T-helper 2 cell (primary cell): ENCODE results near the gene MLLT3.

Source experiments
- DNase-seq, 5 experiments: peaks; one replicate each; pipeline versions ENCODE4 v3.0.0 to v3.0.0-alpha.2; 2012 to 2022
- total RNA-seq, 2 donors: gene quantifications; one replicate each; lab custom pipeline; 2026; lab: John Stamatoyannopoulos, UW

MLLT3 gene
- total RNA-seq = 73.0 to 84.9 reads per million in 2 donors

DNA sequence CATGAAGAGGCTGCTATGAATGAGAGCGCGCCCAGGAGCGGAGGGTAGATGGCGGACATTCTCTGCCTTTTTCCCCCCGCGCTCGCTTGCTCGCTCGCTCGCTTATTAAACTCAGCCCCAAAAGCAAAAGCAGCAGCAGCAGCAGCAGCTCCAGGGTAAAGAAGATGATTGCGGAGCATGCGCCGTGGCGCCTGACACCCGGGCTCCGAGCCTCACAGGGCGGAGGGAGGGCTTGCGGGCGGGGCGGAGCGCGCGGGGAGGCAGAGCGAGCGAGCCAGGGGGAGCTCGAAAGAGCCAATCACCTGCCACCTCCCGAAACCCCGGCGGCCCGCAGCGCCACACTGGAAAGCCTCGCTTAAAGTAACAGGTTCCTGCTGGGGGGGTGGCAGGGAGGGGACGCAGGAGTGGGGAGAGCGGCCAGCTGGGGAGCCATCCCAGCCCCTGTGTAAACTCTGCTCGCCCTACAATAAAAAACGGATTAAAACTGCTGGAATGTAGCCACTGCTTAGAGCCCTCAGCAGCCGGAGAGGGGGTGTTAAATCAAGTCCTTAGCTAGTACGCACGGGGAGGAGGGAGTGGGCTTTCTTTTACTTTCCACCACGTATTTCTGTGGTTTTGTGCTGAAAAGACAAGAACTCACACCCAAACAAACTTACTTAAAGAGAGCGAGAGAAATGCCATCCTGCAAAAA, at the start of gene MLLT3:
TSS of gene MLLT3 (minus strand) at position 170 of the 691 bp plus-strand sequence.
- DNase-seq = peak; percentile 93 to 98 (median 96)

DNA sequence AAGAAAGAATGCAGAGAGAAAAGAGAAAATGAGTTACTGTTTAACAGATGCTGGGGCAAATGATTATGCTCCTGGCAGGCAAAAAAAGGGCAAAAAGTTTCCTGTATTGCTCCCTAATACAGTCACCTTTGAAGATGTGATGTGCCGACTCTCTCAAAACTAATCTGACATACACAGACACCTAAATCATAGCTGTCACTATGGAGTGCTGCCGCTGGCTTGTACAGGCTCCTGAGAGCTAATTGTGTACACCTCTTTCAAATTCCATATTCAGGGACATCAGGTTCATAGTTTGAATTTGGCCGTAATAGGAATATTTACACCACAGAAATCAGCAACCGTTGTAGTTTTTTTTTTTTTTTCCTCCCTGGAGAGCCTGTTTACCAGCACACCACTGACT, 49.3 kb upstream of the MLLT3 start:
- no peak for DNase-seq

DNA sequence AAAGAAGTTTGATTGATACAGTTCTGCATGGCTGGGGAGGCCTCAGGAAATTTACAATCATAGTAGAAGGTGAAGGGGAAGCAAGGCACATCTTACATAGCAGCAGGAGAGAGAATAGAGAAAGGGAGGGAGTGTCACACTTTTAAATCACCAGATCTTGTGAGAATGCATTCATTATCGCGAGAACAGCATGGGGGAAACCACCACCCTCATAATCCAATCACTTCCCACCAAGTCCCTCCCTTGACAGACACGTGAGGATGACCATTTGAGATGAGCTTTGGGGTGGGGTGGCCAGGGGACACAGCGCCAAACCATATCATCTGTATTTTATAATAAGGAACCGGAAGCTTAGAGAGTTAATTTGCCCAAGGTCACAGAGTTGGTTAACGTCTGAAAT, 48.1 kb upstream of the MLLT3 start:
- no peak for DNase-seq

DNA sequence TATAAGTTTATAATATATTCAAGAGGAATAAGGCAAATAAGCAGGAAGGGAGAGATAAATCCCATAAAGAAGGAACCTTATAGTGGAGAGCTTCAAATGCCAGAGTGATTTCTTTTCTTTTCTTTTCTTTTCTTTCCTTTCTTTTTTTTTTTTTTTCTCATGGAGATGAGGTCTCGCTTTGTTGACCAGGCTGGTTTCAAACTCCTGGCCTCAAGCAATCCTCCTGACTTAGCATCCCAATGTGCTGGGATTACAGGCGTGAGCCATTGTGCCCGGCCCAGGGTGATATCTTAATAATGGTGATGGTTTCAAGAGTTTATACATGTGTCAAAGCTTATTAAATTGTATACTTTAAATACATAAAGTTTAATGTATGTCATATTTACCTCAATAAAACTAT, 42.2 kb upstream of the MLLT3 start:
- no peak for DNase-seq

DNA sequence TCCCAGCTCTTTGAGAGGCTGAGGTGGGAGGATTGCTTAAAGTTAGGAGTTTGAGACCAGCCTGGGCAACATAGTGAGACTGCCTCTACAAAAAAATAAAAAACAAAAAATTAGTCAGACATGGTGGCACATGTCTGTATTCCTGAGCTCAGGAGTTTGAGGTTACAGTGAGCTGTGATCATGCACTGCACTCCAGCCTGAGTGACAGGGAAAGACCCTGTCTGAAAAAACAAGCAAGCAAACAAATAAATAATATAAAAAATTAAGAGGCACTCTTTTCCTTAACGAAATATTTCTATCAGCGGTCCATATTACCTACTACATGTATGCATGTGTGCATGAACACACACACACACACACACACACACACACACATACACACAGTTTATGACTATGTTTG, 40.8 kb upstream of the MLLT3 start:
- DNase-seq = no peak

DNA sequence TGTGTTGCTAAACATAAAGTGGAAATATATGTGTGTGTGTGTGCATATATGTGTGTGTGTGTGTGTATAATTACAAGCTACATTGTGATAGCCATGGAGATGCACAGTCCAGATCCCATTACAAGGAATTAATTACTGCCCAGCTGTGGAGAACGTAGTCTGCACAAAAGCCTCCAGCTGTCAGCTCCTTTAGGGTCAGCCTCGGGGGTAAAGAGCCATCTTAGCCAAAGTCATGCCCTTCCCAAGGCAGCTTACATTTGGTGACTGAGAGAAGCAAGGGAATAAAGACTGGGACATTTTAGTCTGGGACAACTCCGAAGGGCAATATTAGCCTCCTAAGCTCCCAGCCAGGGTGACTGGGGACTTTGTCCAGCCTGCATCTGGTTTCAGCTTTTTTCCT, 39.9 kb upstream of the MLLT3 start:
- no peak for DNase-seq

DNA sequence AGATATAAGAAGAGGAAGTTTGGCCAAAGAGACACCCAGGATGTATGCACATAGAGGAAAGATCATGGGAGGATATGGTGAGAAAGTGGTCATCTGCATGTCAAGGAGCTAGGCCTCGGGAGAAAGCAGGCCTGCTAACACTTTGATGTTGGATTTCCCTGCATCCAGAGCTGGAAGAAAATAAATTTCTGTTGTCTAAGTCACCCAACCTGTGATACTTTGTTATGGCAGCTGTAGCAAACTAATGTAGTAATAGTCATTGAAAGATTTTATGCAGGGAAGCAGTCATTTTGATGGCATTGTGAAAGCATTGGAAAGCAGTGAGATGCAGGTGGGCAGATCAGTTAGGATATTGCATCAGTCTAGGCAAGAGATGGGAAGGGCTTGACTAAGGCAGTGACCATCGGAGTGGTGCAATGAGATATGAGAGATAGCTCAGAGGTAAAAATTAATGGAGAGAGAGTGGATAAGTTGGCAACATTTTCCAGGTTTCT, 37.2 kb upstream of the MLLT3 start:
- DNase-seq = no peak

DNA sequence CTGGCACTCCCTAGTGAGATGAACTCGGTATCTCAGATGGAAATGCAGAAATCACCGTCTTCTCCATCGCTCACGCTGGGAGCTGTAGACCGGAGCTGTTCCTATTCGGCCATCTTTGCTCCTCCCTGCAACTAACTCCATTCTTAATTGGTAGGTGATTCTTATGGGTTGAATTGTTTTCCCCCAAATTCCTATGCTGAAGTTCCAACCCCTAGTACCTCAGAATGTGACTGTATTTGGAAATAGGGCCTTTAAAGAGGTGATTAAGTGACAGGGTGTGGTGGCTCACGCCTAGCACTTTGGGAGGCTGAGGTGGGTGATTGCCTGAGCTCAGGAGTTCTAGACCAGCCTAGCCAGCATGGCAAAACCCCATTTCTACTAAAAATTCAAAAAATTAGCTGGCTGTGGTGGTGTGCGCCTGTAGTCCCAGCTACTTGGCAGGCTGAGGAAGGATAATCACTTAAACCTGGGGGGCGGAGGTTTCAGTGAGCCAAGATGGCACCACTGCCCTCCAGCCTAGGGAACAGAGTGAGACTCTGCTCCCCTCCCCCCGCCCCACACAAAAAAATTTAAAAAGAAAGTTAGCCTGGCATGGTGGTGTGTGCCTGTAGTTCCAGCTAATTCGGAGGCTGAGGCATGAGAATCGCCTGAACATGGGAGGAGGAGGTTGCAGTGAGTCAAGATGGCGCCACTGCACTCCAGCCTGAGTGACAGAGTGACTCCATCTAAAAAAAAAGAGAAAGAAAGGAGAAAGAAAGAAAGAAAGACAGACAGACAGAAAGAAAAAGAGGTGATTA, 36.6 kb upstream of the MLLT3 start:
- peak in 1 of 5 experiments; percentile 21 for DNase-seq

DNA sequence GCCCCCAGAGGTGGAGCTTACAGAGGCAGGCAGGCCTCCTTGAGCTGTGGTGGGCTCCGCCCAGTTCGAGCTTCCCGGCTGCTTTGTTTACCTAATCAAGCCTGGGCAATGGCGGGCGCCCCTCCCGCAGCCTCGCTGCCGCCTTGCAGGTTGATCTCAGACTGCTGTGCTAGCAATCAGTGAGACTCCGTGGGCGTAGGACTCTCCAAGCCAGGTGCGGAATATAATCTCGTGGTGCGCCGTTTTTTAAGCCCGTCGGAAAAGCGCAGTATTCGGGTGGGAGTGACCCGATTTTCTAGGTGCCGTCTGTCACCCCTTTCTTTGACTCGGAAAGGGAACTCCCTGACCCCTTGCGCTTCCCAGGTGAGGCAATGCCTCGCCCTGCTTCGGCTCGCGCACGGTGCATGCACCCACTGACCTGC, 36.0 kb upstream of the MLLT3 start:
- peak in 4 of 5 experiments; percentile 15 to 55 (median 16) for DNase-seq

DNA sequence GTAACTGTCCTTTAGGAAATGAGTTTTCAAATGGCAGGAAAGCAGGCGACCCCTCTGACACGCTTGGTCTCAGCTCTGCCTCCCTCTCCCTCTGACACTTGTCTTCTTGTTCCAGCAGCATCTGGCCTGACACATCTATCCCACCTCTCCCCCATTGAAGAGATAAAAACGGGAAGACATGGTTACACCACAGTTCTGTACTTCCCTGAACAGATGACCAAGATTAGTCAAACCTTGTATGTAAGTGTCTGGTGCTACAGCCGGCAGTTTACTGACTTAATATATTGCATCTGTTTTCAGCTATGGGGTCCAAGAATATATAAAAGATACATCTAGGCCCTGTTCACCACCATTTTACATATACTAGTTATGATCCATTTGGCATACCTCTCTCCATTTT, 29.6 kb upstream of the MLLT3 start:
- no peak for DNase-seq

DNA sequence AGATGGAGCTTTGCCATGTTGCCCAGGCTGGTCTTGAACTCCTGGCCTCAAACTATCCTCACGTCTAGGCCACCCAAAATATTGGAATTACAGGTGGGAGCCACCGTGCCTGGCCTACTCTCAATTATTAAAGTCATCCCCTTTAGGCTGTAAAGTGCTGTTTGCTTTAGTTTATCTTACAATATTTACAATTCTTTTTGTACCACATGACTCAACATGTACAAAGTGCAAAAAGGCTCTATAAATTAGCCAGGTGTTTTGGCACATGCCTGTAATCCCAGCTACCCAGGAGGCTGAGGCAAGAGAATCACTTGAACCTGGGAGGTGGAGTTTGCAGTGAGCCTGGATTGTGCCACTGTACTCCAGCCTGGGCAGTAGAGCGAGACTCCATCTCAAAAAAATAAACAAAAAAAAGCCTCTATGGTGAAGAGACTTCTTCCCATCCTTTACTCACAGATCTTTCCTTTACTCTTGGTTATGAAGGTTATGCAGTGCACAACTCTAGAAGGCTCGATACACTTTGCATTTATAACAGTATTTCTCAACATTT, 28.5 kb upstream of the MLLT3 start:
- no peak for DNase-seq

DNA sequence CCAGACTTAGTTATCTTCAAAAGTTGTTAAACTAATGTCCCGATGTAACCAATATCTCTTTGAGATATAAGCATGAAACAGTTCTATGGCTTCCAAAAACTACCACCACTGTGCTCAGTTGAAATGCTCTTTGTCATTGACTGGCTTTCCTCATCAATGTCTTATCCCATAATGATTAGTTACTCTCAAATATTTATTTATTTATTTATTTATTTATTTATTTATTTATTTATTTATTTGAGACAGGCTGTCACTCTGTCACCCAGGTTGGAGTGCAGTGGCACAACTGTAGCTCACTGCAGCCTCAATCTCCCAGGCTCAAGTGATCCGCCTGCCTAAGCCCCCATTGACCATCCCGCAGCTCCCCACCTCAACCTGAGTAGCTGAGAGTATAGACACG, 28.0 kb upstream of the MLLT3 start:
- DNase-seq = no peak

DNA sequence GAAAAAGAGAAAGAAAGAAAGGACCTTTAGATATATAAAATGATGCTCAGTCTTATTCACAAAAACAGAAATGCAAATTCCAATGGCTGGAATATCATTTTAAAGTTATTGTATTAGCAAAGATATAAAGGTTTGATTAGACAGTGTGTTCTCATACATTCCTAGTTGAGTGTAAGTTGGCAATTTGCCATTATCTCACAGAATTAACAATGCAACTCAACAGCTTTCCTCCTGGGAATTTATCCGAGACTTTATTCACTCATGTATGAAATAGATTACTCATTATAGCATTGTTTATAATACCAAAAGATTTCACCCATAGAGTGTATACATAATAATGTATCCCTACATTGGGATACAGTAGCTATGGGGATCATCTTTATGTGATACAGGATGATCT, 27.1 kb upstream of the MLLT3 start:
- no peak for DNase-seq

DNA sequence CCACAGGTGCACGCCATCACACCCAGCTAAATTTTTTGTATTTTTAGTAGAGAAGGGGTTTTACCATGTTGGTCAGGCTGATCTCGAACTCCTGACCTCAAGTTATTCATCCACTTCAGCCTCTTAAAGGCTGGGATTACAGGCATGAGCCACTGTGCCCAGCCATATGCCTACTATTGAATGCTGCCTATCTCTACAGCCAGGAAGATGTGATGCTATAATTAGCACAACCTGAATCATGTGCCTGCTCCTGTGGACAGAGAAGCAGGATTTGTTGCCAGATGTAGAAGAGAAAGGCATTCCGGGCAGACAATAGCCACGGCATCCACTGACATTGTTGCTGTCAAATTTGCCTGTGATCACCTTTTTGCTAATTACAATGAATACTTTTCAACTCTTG, 24.4 kb upstream of the MLLT3 start:
- DNase-seq = no peak

DNA sequence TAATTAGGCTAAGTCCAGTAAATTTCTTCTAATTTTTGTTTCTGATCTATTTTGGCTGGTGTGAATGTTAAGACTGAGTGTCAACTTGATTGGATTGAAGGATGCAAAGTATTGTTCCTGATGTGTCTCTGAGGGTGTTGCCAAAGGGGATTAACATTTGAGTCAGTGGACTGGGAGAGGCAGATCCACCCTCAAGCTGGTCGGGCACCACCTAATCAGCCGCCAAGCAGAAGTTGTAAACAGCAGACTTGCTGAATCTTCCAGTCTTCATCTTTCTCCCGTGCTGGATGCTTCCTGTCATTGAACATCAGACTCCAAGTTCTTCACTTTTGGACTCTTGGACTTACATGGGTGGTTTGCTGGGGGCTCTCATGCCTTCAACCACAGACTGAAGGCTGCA, 21.4 kb upstream of the MLLT3 start:
- no peak for DNase-seq

DNA sequence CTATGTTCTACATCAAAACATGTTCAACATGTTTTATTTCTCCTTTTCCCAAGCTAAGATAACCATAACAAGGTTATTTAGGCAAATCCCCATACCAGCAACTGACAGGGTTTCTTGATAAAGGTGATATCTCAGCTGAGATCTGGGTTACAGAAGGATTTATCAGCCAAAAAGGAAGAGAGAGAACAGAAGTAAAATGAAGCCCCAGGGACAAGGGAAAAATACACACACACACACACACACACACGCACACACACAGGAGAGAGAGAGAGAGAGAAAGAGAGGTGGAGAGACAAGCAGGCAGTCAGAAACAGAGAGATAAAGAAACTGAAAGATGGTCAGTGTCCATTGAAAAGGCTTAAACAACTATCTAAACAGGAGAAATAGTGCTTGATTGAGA, 19.7 kb upstream of the MLLT3 start:
- DNase-seq = no peak

DNA sequence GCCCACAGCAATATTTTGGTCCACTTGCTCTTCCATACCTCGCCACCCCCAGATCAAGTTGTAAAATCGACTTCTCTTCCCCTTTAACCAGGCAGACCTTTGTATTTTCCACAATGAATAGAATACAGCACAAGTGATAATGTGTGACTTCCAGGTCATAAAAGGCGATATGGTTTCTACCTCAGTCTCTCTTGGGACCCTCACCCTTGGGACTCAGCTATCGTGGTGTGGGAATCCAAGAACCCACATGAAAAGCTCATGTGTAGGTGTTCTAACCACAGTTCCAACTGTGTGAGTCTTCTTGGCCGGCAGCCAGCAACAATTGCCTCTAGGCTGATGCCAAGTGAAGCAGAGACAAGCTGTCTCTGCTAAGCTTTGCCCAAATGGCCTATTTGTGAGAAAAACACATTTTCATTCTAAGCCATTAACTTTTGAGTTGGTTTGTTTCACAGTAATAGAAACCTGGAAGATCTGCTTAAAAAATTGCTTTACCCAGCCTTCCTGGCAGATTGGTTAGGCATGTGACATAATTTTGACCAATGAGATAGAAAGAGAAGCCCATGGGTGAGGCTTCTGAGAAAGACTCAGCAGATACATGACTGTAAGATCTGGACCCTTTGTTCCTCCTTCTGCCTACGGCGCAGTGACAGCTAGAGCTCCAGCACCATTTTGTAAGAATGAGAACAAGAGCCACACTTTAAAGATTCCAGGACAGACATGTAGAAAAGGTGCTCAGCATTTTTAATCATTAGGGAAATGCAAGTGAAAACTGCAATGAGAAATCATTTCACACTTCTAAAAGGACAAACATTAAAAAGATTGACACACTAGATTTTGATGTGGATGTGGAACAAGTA, 18.3 kb upstream of the MLLT3 start:
- DNase-seq = peak; percentile 17 to 69 (median 62)

DNA sequence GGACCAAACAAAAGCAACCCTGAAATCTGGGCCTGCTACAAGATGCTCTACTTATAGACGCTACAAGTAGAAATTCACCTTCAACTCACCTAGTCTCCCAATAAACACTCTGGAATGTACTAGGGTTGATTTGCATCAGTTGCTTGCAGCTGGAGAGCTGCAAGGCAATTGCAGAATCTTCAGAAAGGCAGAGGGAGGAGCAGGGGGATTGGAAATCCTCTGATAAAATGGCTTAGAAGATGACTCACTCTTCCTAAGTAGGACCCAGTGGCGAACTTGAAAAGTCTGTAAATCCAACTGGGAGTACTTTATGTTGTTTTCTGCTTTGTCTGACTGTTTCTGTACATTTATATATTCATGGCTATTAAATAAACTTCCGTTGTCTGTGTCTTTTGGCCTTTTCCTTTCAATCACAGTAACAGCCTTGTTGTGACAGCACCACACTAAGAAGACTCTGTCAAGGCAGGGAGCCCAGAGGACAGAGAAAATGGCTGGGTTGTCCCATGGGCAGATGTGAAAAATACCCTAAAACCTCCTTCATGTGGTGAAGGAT, 14.7 kb upstream of the MLLT3 start:
- no peak for DNase-seq

DNA sequence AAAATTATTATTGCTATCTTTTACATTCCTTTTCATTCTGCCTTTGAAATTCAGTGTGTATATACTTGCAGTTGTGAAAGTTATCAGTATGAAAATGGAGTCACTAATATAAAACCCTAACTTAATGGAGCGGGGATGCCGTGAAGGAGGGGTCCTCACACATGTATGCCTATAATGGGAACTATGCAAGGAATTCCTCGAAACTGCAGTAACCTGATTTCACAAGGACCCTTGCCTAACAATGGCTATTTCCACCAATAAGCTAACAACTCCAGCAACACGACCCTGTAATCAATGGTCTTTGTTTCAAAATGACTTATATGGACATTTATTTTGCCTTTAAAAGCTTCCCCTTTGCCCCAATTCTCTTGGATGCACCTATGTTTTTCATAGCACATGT, 12.6 kb upstream of the MLLT3 start:
- DNase-seq = no peak

DNA sequence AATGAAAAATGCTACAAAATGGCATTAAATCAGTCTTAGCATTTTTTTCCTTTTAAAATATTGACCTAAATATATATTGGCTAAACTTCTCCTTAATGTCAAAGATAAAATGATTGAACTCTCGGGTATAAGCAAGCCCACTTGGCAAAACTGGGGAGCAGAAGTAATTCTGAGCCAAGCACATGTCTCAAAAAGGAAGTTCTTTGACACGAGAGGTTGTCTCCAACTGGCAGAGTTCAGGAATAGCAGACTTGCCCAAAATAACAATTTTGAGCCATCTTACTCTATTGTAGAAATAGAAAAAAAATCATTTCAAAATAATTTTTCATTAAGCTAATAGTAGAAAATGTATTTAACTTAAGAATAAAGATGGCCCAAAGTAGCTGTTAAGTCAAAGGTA, 10.4 kb upstream of the MLLT3 start:
- no peak for DNase-seq

DNA sequence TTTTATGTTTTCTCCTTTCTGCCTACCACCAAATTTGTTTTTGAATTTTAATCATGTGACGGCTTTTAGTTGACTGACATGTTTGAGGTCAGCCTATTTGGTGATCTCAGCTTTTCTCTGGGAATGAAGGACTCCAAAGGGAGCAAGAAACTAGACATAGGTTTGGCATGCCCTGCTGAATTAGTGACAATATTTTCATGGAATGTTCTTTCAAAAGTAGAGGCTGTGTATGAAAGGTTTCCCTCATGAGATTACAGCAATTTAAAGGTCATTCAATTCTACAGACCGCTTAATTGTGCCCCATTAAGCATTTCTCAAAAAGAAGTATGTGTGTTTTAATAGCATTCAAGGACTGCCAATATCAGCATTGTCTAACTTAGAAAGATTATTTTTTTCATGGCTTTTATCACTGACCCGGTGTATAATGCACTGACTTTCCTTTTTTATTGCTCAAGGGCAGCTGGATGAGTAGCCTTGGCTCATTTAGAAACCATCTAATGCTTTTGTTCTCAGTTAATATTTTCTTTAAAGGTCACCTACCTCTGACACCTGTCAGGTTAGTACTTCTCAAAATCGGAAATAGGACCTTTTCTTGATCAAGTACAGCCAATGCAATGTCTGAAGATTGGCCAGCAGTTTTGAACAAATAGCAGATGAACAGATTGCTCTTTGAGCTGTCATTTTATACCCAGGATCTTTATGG, 8.1 kb upstream of the MLLT3 start:
- no peak for DNase-seq

DNA sequence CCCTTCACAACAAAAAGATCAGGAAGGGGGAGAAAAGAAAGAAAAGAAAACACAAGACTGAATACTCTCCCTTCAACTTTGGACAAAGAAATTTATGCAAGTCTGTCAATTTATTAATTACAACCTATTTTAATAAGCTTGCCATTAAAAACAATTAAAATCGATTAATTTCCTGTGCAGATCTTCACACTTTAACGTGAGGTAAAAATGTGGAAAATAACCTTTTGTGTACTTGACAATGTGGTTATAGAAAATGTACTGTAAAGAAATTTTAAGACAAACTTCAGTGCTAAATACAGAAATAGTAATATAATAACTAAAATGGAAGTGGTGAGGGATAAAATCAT, 2.7 kb upstream of the MLLT3 start:
- DNase-seq = no peak
